Measurements from ENCODE around the gene INPP4B.

Gene INPP4B

GRCh38 chr4:142194905-142195304, 651.2 kb downstream of the INPP4B start:
- Histone ChIP-seq H3K36me3 (ENCODE audit: insufficient read depth, low read length) (no peaks in the 10 kb centered on the region), H3K4me3 (ENCODE audit: low read depth, low read length, poor library complexity, severe bottlenecking) (no peak overlapping the region), H3K79me2 (ENCODE audit: insufficient read depth, low read length) (no peaks in the 10 kb centered on the region), H2AFZ (ENCODE audit: low read length) (no peak overlapping the region), H3K9me2 (ENCODE audit: low read depth, low read length) (no peaks in the 10 kb centered on the region), H3K4me1 (ENCODE audit: insufficient read depth, low read length, severe bottlenecking) (no peaks in the 10 kb centered on the region), H3K9ac (ENCODE audit: low read length) (no peak overlapping the region), H3F3A (ENCODE audit: insufficient read depth, low read length) (no peaks in the 10 kb centered on the region), H3K4me2 (ENCODE audit: low read length) (no peak overlapping the region), H3K27ac (ENCODE audit: low read depth, low read length, poor library complexity, severe bottlenecking) (no peak overlapping the region), H3K9me3 (ENCODE audit: low read length) (no peaks in the 10 kb centered on the region), H4K20me1 (ENCODE audit: insufficient read depth, low read length) (no peaks in the 10 kb centered on the region), H3K27me3 (ENCODE audit: insufficient read depth, low read length) (no peaks in the 10 kb centered on the region)
- TF ChIP-seq EZH2 (IDR thresholded peaks at IDR 0.05; ENCODE audit: borderline replicate concordance, low read length), result no peak
- no peak for TF ChIP-seq CTCF (IDR thresholded peaks at IDR 0.05; ENCODE audit: low read length)

GRCh38 chr4:142191901-142192300, 654.2 kb downstream of the INPP4B start:
- Histone ChIP-seq H4K20me1 (ENCODE audit: insufficient read depth, low read length) (no peaks in the 10 kb centered on the region), H3K79me2 (ENCODE audit: insufficient read depth, low read length) (no peaks in the 10 kb centered on the region), H3K27me3 (ENCODE audit: insufficient read depth, low read length) (no peaks in the 10 kb centered on the region), H3K4me3 (ENCODE audit: low read depth, low read length, poor library complexity, severe bottlenecking) (no peak overlapping the region), H2AFZ (ENCODE audit: low read length) (no peak overlapping the region), H3K4me1 (ENCODE audit: insufficient read depth, low read length, severe bottlenecking) (no peaks in the 10 kb centered on the region), H3K4me2 (ENCODE audit: low read length) (no peak overlapping the region), H3F3A (ENCODE audit: insufficient read depth, low read length) (no peaks in the 10 kb centered on the region), H3K9me2 (ENCODE audit: low read depth, low read length) (no peaks in the 10 kb centered on the region), H3K9me3 (ENCODE audit: low read length) (no peaks in the 10 kb centered on the region), H3K9ac (ENCODE audit: low read length) (no peak overlapping the region), H3K36me3 (ENCODE audit: insufficient read depth, low read length) (no peaks in the 10 kb centered on the region), H3K27ac (ENCODE audit: low read depth, low read length, poor library complexity, severe bottlenecking) (no peak overlapping the region)
- no peak for TF ChIP-seq EZH2 (IDR thresholded peaks at IDR 0.05; ENCODE audit: borderline replicate concordance, low read length)

- no peaks in the 10 kb centered on the region for H3K27me3 ChIP-seq (ENCODE audit: insufficient read depth, low read length)
- no peak overlapping the region for H3K27ac ChIP-seq (ENCODE audit: low read depth, low read length, poor library complexity, severe bottlenecking)
- H3K4me1 ChIP-seq (ENCODE audit: insufficient read depth, low read length, severe bottlenecking), result no peaks in the 10 kb centered on the region
- no peaks in the 10 kb centered on the region for H3K79me2 ChIP-seq (ENCODE audit: insufficient read depth, low read length)
- no peaks in the 10 kb centered on the region for H3K9me2 ChIP-seq (ENCODE audit: low read depth, low read length)
- H3F3A ChIP-seq (ENCODE audit: insufficient read depth, low read length), result no peaks in the 10 kb centered on the region
- TF ChIP-seq CTCF (IDR thresholded peaks at IDR 0.05; ENCODE audit: low read length), result no peak
- no peak for TF ChIP-seq EZH2 (IDR thresholded peaks at IDR 0.05; ENCODE audit: borderline replicate concordance, low read length)
- H3K9ac ChIP-seq (ENCODE audit: low read length), result no peak overlapping the region
- no peak overlapping the region for H3K4me3 ChIP-seq (ENCODE audit: low read depth, low read length, poor library complexity, severe bottlenecking)
- H3K36me3 ChIP-seq (ENCODE audit: insufficient read depth, low read length), result no peaks in the 10 kb centered on the region
- H3K4me2 ChIP-seq (ENCODE audit: low read length), result no peak overlapping the region
- H4K20me1 ChIP-seq (ENCODE audit: insufficient read depth, low read length), result no peaks in the 10 kb centered on the region
- H3K9me3 ChIP-seq (ENCODE audit: low read length), result no peaks in the 10 kb centered on the region
- no peak overlapping the region for H2AFZ ChIP-seq (ENCODE audit: low read length)
Observed at GRCh38 chr4:142181021-142181420, 665.1 kb downstream of the INPP4B start.

GRCh38 chr4:142169216-142169615, 676.9 kb downstream of the INPP4B start:
- no peaks in the 10 kb centered on the region for H3F3A ChIP-seq (ENCODE audit: insufficient read depth, low read length)
- H3K9me2 ChIP-seq (ENCODE audit: low read depth, low read length), result no peaks in the 10 kb centered on the region
- no peaks in the 10 kb centered on the region for H3K79me2 ChIP-seq (ENCODE audit: insufficient read depth, low read length)
- H3K27ac ChIP-seq (ENCODE audit: low read depth, low read length, poor library complexity, severe bottlenecking), result no peak overlapping the region
- H3K4me3 ChIP-seq (ENCODE audit: low read depth, low read length, poor library complexity, severe bottlenecking), result no peak overlapping the region
- H4K20me1 ChIP-seq (ENCODE audit: insufficient read depth, low read length), result no peaks in the 10 kb centered on the region
- no peak overlapping the region for H3K9ac ChIP-seq (ENCODE audit: low read length)
- TF ChIP-seq CTCF (IDR thresholded peaks at IDR 0.05; ENCODE audit: low read length) (no peak), EZH2 (IDR thresholded peaks at IDR 0.05; ENCODE audit: borderline replicate concordance, low read length) (no peak)
- H3K9me3 ChIP-seq (ENCODE audit: low read length), result no peaks in the 10 kb centered on the region
- H3K36me3 ChIP-seq (ENCODE audit: insufficient read depth, low read length), result no peaks in the 10 kb centered on the region
- no peaks in the 10 kb centered on the region for H3K4me1 ChIP-seq (ENCODE audit: insufficient read depth, low read length, severe bottlenecking)
- H2AFZ ChIP-seq (ENCODE audit: low read length), result no peak overlapping the region
- no peak overlapping the region for H3K4me2 ChIP-seq (ENCODE audit: low read length)
- no peaks in the 10 kb centered on the region for H3K27me3 ChIP-seq (ENCODE audit: insufficient read depth, low read length)
